Activated T-helper 1 cell treated with anti-CD3 and anti-CD28 coated beads, Interleukin-12 subunit alpha, Interleukin-12 subunit beta, Interleukin-2, Interleukin-4 antibody, amounts not matched to agents 30 ng/mL and 10 ng/mL and 1 ng/mL, durations not matched to agents 14 hours and 24 hours and 36 hours (primary cell): ENCODE measurements around the gene C5orf34. TPM values are rescaled to one million over a fixed set of nuclear protein-coding genes. Genes with fewer than 3 reads are reported as not detected.
"Not testable (repeated sequence)": the region's sequence is repeated elsewhere in the genome, so short reads cannot be mapped to it uniquely, and the experiment has no call there.

Experiments
- DNase-seq: peaks from one replicate; pipeline ENCODE4 v3.0.0; 2021; ENCODE audit warnings: low spot score
- H3K27ac Mint-ChIP-seq: one replicate; pipeline ENCODE4 v1.8.0; 2021; ENCODE audit warnings: mild to moderate bottlenecking, mixed read lengths
- H3K27me3 Mint-ChIP-seq: one replicate; pipeline ENCODE4 v1.8.0; 2022; ENCODE audit warnings: mild to moderate bottlenecking, moderate library complexity, mixed read lengths; ENCODE audit not compliant: insufficient read depth
- H3K36me3 Mint-ChIP-seq: one replicate; pipeline ENCODE4 v1.8.0; 2021; ENCODE audit warnings: low read depth, mixed read lengths
- H3K4me1 Mint-ChIP-seq: one replicate; pipeline ENCODE4 v1.8.0; 2021; ENCODE audit warnings: low read depth, mixed read lengths
- H3K4me3 Mint-ChIP-seq: one replicate; pipeline ENCODE4 v1.8.0; 2021; ENCODE audit warnings: mild to moderate bottlenecking, moderate library complexity, mixed read lengths
- H3K9me3 Mint-ChIP-seq: one replicate; pipeline ENCODE4 v1.8.0; 2021; ENCODE audit warnings: mixed read lengths
- intact Hi-C: fragments of 100-400 bp; cut with micrococcal nuclease; formaldehyde crosslinking; loops from one replicate; pipeline ENCODE4 v1.15.1; 2024
- total RNA-seq: library from RNA; stranded (reverse); gene quantifications from 2 replicates; pipeline ENCODE4 v1.2.3, GENCODE V29; 2022

The C5orf34 gene
- total RNA-seq, 1 donor from 2014 or later = 5.5 TPM

GRCh38 chr5:43549272-43549671 is 34.3 kb upstream of the C5orf34 start:
- H3K27ac Mint-ChIP-seq, DNase-seq, H3K27me3 Mint-ChIP-seq, H3K4me3 Mint-ChIP-seq, H3K9me3 Mint-ChIP-seq, intact Hi-C loops: not testable (repeated sequence)
- Mint-ChIP-seq H3K4me1 (peaks cover 11% of the 10 kb centered on the region), H3K36me3 (peaks cover 32% of the 10 kb centered on the region)

- intact Hi-C loops = no loop called here
- H3K36me3 Mint-ChIP-seq = peaks cover 36% of the 10 kb centered on the region
- no peak for DNase-seq
- H3K4me3 Mint-ChIP-seq = no peak overlapping the region
- H3K27ac Mint-ChIP-seq = no peak overlapping the region
- no peaks in the 10 kb centered on the region for H3K27me3 Mint-ChIP-seq
- H3K4me1 Mint-ChIP-seq = peaks cover 13% of the 10 kb centered on the region
- H3K9me3 Mint-ChIP-seq = no peaks in the 10 kb centered on the region
Observed at GRCh38 chr5:43548358-43548757, 33.4 kb upstream of the C5orf34 start.

DNA sequence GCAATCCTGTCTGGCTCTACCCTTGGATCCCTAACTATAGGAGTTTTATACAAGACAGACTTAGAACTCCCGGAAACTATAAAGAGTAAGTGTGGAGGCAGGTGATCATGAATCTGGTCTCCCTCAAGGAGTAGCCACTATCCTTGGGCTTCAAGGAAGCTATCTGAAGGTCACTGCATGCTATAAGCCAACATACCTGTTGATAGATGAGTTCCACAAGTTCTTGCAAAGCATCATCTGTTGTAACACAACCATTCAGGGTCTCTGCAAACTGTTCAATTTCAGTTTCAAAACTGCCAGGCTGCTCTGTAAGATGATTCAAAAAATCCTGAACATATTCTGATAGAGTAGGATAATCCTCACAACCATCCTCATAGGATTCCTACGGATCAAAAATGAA is 32.6 kb upstream of the C5orf34 start:
- no peaks in the 10 kb centered on the region for H3K9me3 Mint-ChIP-seq
- peaks cover 40% of the 10 kb centered on the region for H3K36me3 Mint-ChIP-seq
- no peak for DNase-seq
- intact Hi-C loops = no loop called here
- H3K27me3 Mint-ChIP-seq = no peaks in the 10 kb centered on the region
- no peak overlapping the region for H3K27ac Mint-ChIP-seq
- no peak overlapping the region for H3K4me3 Mint-ChIP-seq
- peaks cover 17% of the 10 kb centered on the region for H3K4me1 Mint-ChIP-seq

- Mint-ChIP-seq H3K9me3 (no peaks in the 10 kb centered on the region), H3K4me1 (peaks cover 5% of the 10 kb centered on the region), H3K27ac (no peak overlapping the region), H3K36me3 (peaks cover 41% of the 10 kb centered on the region), H3K27me3 (no peaks in the 10 kb centered on the region), H3K4me3 (no peak overlapping the region)
- DNase-seq = no peak
- intact Hi-C loops = no loop called here
Observed at GRCh38 chr5:43543434-43543833, 28.5 kb upstream of the C5orf34 start.

- Mint-ChIP-seq H3K9me3 (no peaks in the 10 kb centered on the region), H3K36me3 (peaks cover 31% of the 10 kb centered on the region), H3K27ac (no peak overlapping the region), H3K4me1 (peaks cover 9% of the 10 kb centered on the region), H3K4me3 (no peak overlapping the region), H3K27me3 (no peaks in the 10 kb centered on the region)
- intact Hi-C loops = no loop called here
- no peak for DNase-seq
Observed at GRCh38 chr5:43540746-43541145, 25.8 kb upstream of the C5orf34 start.

GRCh38 chr5:43536972-43537371 is 22.0 kb upstream of the C5orf34 start:
- no peak for DNase-seq
- Mint-ChIP-seq H3K27me3 (no peaks in the 10 kb centered on the region), H3K4me1 (peaks cover 27% of the 10 kb centered on the region), H3K27ac (no peak overlapping the region), H3K9me3 (no peaks in the 10 kb centered on the region), H3K36me3 (peaks cover 43% of the 10 kb centered on the region), H3K4me3 (no peak overlapping the region)
- intact Hi-C loops = loop anchor here (2.0 kb wide), 1 partner anchor 18 kb away; no protein-coding TSS in a partner anchor

GRCh38 chr5:43533646-43534045 is 18.7 kb upstream of the C5orf34 start:
- H3K36me3 Mint-ChIP-seq = peaks cover 47% of the 10 kb centered on the region
- intact Hi-C loops = no loop called here

DNA sequence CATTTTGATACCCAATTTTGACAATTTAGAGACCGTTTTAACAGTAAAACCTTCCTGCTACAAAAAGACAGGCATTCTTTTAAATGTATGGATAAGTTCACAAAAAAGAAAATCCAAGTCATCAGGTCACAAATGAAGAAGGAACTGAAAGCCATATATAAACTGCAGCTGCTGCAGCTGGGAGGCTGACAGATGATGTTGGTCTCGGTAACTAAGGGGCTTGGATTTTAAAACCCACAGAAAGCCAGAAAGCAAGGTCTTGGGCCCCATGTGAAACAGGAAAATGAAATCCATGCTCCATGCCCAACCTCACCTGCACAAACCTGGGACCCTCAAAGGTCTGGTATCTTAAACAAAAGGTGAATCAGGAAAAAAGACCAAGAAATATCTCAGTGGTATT is 15.7 kb upstream of the C5orf34 start:
- Mint-ChIP-seq H3K9me3 (no peaks in the 10 kb centered on the region), H3K4me1 (peaks cover 23% of the 10 kb centered on the region), H3K4me3 (no peak overlapping the region), H3K27me3 (no peaks in the 10 kb centered on the region), H3K36me3 (peaks cover 56% of the 10 kb centered on the region), H3K27ac (no peak overlapping the region)
- no peak for DNase-seq
- intact Hi-C loops = no loop called here

More at GRCh38 chr5:43533646-43534045, 18.7 kb upstream of the C5orf34 start:
- peak overlapping the region; percentile 34 for H3K27ac Mint-ChIP-seq
- peaks cover 27% of the 10 kb centered on the region for H3K4me1 Mint-ChIP-seq
- no peak for DNase-seq
- H3K4me3 Mint-ChIP-seq = no peak overlapping the region
- no peaks in the 10 kb centered on the region for H3K9me3 Mint-ChIP-seq
- H3K27me3 Mint-ChIP-seq = no peaks in the 10 kb centered on the region

DNA sequence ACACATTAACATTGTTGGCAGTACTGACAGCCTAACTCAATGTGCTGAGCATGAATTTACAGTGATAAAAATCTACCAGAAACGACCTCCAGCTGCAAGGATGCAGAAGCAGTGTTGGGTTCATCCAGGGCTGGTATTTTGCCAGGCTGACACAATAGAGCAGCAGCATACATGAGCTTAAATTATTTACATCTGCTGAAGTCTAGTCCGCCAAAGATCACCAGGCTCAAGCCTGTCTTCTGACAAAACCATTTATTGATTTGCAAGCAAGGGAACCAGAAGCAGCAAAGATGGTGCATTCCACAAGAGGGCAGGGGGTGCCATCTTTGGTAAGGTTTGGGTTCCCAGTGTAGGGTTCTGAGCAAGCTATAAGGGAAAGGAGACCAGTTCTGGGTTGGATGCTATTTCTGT is 8.7 kb upstream of the C5orf34 start:
- no peak for DNase-seq
- H3K27ac Mint-ChIP-seq = no peak overlapping the region
- H3K4me3 Mint-ChIP-seq = no peak overlapping the region
- peaks cover 36% of the 10 kb centered on the region for H3K36me3 Mint-ChIP-seq
- no peaks in the 10 kb centered on the region for H3K27me3 Mint-ChIP-seq
- H3K4me1 Mint-ChIP-seq = no peaks in the 10 kb centered on the region
- intact Hi-C loops = no loop called here
- H3K9me3 Mint-ChIP-seq = no peaks in the 10 kb centered on the region

DNA sequence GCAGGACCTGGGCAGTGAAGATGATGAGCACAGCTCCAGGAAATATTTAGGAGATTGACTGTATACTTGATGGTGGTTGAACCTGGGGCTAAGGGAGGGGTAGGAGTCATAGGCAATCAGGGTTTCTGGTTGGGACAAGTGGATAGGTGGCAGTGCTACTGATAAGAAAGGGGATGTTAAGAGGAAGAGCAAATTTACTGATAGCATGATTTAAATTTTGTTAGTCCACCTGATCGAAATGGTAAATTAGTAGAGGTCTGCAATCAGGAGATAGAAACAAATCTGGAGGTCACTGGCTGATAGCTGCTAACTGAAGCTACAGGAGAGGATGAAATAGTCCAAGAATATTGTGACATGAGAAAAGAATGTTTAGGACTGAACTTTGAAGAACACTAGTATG is 5.7 kb upstream of the C5orf34 start:
- Mint-ChIP-seq H3K27me3 (peaks cover 2% of the 10 kb centered on the region), H3K36me3 (peaks cover 22% of the 10 kb centered on the region), H3K4me1 (peaks cover 2% of the 10 kb centered on the region), H3K27ac (no peak overlapping the region), H3K4me3 (no peak overlapping the region), H3K9me3 (no peaks in the 10 kb centered on the region)
- intact Hi-C loops = no loop called here
- no peak for DNase-seq

- H3K36me3 Mint-ChIP-seq = peaks cover 12% of the 10 kb centered on the region
- H3K9me3 Mint-ChIP-seq = no peaks in the 10 kb centered on the region
- peaks cover 2% of the 10 kb centered on the region for H3K27me3 Mint-ChIP-seq
- peak overlapping the region; percentile 94 for H3K4me3 Mint-ChIP-seq
- DNase-seq = no peak
- H3K27ac Mint-ChIP-seq = peak overlapping the region; percentile 97
- peaks cover 32% of the 10 kb centered on the region for H3K4me1 Mint-ChIP-seq
- intact Hi-C loops = loop anchor here (1.0 to 10.0 kb wide), 10 partner anchors 14 to 1611 kb away; partner anchors contain the start of genes HMGCS1, NNT and RIMOC1
Observed at GRCh38 chr5:43515678-43516048, 715 bp upstream of the C5orf34 start.

DNA sequence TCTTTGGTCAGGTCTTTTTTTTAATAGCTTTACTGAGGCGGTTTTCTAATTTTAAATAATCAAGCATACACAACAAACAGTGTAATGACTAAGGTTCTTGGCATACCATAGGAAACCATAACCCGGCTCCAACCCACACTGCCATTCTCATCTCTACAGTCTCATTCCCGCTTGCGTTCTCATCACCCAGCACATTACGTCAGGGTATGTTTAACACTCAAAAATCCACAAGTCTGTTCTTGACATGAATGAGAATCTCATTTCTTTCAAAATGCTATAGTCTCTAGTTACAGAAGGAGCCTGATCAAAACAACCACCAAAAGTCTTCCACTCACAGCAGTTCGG is 505 bp downstream of the C5orf34 start:
- Mint-ChIP-seq H3K4me1 (peaks cover 32% of the 10 kb centered on the region), H3K27ac (peak overlapping the region; percentile 97), H3K9me3 (no peaks in the 10 kb centered on the region), H3K27me3 (peaks cover 2% of the 10 kb centered on the region), H3K4me3 (peak overlapping the region; percentile 94), H3K36me3 (peaks cover 12% of the 10 kb centered on the region)
- DNase-seq = no peak
- intact Hi-C loops = loop anchor here (1.0 to 10.0 kb wide), 3 partner anchors 30 to 1610 kb away; partner anchors contain the start of gene RIMOC1

GRCh38 chr5:43514025-43514424 is 923 bp downstream of the C5orf34 start:
- Mint-ChIP-seq H3K4me1 (peaks cover 32% of the 10 kb centered on the region), H3K36me3 (peaks cover 12% of the 10 kb centered on the region)
- intact Hi-C loops = loop anchor here (1.0 to 10.0 kb wide), 3 partner anchors 30 to 1609 kb away; partner anchors contain the start of gene RIMOC1

DNA sequence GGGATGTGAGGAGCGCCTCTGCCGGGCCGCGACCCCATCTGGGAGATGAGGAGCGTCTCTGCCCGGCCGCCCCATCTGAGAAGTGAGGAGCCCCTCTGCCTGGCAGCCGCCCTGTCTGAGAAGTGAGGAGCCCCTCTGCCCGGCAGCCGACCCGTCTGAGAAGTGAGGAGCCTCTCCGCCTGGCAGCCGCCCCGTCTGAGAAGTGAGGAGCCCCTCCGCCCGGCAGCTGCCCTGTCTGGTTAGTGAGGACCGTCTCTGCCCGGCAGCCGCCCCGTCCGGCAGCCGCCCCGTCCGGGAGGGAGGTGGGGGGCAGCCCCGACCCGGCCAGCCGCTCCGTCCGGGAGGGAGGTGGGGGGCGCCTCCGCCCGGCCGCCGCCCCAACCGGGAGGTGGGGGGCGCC is 3.9 kb downstream of the C5orf34 start:
- not testable (repeated sequence) for H3K9me3 Mint-ChIP-seq, H3K4me3 Mint-ChIP-seq, H3K27ac Mint-ChIP-seq, H3K27me3 Mint-ChIP-seq, DNase-seq
- Mint-ChIP-seq H3K4me1 (peaks cover 32% of the 10 kb centered on the region), H3K36me3 (peaks cover 12% of the 10 kb centered on the region)
- intact Hi-C loops = loop anchor here (10.0 kb wide), 1 partner anchor 1606 kb away; the partner anchor contains the start of gene RIMOC1

More at GRCh38 chr5:43514025-43514424, 923 bp downstream of the C5orf34 start:
- H3K4me3 Mint-ChIP-seq = peak overlapping the region; percentile 94
- no peak for DNase-seq
- no peaks in the 10 kb centered on the region for H3K9me3 Mint-ChIP-seq
- H3K27me3 Mint-ChIP-seq = peaks cover 2% of the 10 kb centered on the region
- H3K27ac Mint-ChIP-seq = peak overlapping the region; percentile 97
